ENCODE measurements around the gene PNMA8C. TPM values are rescaled to one million over a fixed set of nuclear protein-coding genes. Genes with fewer than 3 reads are reported as not detected.

PNMA8C gene
- total and polyA plus RNA-seq, 2 donors (not counting 3 experiments of a cell fraction or from before 2014, with no cell fraction given) = not detected

- no peak overlapping the region for H3K4me3 ChIP-seq (replicated peaks in 1 of 3; ENCODE audit: insufficient read depth in 1 of 3, low read depth in 1 of 3, low read length in 3 of 3)
- TF ChIP-seq MYC (IDR thresholded peaks at IDR 0.05; ENCODE audit: low read depth, low read length) (no peak), MAX (IDR thresholded peaks at IDR 0.05; ENCODE audit: insufficient read depth, insufficient read length) (no peak), JUN (IDR thresholded peaks at IDR 0.05; ENCODE audit: borderline replicate concordance, insufficient read depth, insufficient read length, low read depth) (no peak), GATA2 (IDR thresholded peaks at IDR 0.05; ENCODE audit: insufficient read depth, insufficient read length, low read depth, low read length) (no peak), POLR2AphosphoS5 (IDR thresholded peaks at IDR 0.05; ENCODE audit: insufficient read depth, low read depth, low read length) (no peak), POLR2A (IDR thresholded peaks at IDR 0.05; ENCODE audit: low read depth, low read length) (no peak), EZH2 (IDR thresholded peaks at IDR 0.05; ENCODE audit: borderline replicate concordance, low read depth, low read length, severe bottlenecking) (no peak), CTCF (IDR thresholded peaks at IDR 0.05; ENCODE audit: extremely low read depth in 1 of 2, insufficient read depth in 1 of 2, low read depth in 1 of 2, low read length in 2 of 2) (no peak), FOS (IDR thresholded peaks at IDR 0.05; ENCODE audit: borderline replicate concordance, insufficient read depth, low read length) (no peak)
- intact Hi-C loops (cut with micrococcal nuclease) (no loop called here), dilution Hi-C loops (cut with MboI; ENCODE audit: extremely low pct_ligation_motif_present, low sequenced_read_pairs) (no loop called here)
- H3K79me2 ChIP-seq (ENCODE audit: control insufficient read depth, insufficient read depth, low read length) = no peaks in the 10 kb centered on the region
- BruUV-seq (replicated peaks) = no TSS peak
- H3K9ac ChIP-seq (replicated peaks; ENCODE audit: extremely low read depth, insufficient read depth, low read length) = no peak overlapping the region
- H3K4me1 ChIP-seq (ENCODE audit: control insufficient read depth, extremely low read depth, insufficient read depth, low read length) = no peaks in the 10 kb centered on the region
- H3K9me3 ChIP-seq (replicated peaks; ENCODE audit: control insufficient read depth, insufficient read depth, low read length) = no peaks in the 10 kb centered on the region
- H3K4me2 ChIP-seq (ENCODE audit: insufficient read depth, low read length) = no peak overlapping the region
- CTCF ChIA-PET = interaction anchor here (0.7 kb wide), 1 partner anchor 68 kb away, joined by 3 read pairs; no protein-coding TSS in a partner anchor
- no peak overlapping the region for H3K27ac ChIP-seq (ENCODE audit: insufficient read depth, low read depth, low read length)
- H2AFZ ChIP-seq (ENCODE audit: low read depth, low read length) = no peak overlapping the region
- no peaks in the 10 kb centered on the region for H4K20me1 ChIP-seq (replicated peaks; ENCODE audit: control insufficient read depth, extremely low read depth, insufficient read depth, low read length)
- peaks cover 5 to 8% of the 10 kb centered on the region in 2 experiments for H3K27me3 ChIP-seq (ENCODE audit: control insufficient read depth in 2 of 2, insufficient read depth in 2 of 2, low read length in 2 of 2)
- H3K36me3 ChIP-seq (ENCODE audit: control insufficient read depth in 2 of 2, extremely low read depth in 1 of 2, insufficient read depth in 2 of 2, low read length in 2 of 2) = no peaks in the 10 kb centered on the region
- POLR2A ChIA-PET = no interaction called here
- FAIRE-seq = no peak
- no peaks in the 10 kb centered on the region for H3K9me1 ChIP-seq (replicated peaks; ENCODE audit: control insufficient read depth, extremely low read depth, insufficient read depth, low read length)
- DNase-seq (ENCODE audit: low read depth, low spot score) = no peak
Measured at GRCh38 chr19:46470376-46470775, 41.6 kb upstream of the PNMA8C start.
